ENCODE results near the gene CD44.

CD44 gene

DNA sequence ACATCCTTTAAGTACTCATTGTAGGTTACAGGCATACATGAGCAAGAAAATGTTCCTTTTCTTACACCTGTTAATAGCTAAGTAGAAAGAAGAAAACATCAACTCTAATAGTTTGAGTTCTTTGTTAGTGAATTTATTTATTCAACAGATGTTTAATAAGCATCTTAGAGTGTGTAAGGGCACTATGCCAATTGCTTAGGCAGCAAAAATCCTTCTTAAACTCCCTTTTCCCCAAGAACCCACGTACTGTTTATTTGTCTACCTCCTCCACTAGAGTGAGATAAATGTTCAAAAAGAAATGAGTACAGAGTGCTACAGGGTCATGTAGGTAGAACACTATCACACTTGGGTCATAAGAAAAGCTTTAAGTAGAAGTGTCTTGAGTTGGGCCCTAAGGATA is 131.4 kb downstream of the CD44 start:
- DNase-seq, result no peak

DNA sequence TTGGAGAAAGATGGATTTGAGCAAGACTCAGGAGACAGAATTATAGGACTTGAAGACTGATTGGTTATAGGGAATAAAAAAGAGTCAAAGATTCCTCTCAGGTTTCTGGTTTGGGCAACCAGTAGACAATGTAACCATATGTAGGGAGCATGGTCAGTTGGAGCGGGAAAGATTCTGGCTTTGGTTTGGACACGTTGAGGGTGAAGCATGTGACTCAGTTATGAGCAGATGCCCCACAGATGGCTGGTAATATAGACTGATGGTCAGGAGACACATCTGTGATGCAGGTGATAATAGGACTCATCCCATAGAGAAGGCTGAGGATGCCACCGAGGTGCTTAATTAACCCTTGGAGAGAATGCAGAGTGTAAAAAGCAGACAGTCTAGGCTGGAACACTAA is 132.1 kb downstream of the CD44 start:
- no peak for DNase-seq

DNA sequence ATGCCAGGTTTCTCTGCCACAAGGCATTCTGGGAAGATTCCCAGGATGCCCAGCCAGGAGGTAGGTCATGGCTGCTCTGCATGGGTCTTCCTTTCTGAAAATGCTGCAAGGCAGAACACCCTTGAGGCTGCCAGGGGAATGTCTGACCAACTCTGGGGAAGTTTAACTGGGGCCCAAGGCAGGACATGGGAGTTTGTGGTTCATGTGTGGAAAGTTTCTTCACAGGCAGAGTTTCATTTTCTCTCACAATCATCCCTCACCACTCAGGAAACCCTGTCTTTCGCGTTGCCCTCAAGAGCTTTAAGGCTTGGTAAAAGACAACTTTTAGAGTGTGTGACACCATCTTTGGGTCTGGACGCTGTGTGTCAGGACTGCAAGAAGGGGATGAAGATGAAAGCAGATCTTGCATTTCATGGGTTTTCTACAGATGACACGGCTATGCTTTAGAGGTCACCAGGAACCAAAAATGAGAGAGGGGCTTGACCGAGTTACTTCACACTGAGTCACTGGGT is 133.5 kb downstream of the CD44 start:
- peak in 1 of 2 experiments; percentile 9 for DNase-seq

DNA sequence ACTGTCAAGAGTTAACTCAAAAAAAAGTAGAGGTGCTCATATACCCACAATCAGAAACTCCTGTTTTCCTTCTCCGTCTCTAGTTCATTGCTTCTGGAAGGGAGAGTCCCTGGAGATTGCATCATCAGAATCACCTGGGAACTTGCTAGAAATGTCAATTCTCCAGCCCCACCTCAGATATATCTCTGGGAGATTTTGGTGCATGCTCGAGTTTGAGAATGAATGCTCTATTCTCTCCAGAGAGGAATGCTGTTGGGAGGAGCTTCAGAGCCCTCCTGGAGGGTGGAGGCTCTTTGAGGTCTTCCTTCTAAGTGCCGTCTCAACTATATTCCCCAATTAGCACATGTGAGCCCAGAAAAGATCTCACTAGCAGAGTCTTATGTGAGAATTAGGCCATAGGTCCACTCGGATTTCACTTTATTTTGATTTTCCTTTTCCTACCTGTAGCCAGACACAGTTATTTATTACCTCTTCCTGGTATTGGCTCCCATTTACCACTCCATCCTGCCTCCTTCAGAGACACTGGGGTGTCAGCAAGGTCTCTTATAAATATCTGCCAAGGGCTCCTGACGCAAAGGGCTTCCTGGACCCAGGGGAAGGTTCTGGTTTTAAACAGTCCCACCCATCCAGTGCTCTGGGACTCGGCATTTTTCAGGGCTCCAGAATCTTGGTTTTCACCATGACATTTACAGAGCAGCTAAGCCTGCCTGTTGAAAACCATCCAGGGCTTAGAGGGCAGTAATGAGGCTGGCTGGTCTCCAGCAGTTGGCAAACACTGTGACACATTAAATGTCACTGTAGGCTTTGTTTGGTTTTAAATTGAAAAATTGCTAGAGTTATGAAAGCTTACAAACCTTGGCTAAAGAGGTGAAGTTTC is 136.2 kb downstream of the CD44 start:
- no peak for DNase-seq

DNA sequence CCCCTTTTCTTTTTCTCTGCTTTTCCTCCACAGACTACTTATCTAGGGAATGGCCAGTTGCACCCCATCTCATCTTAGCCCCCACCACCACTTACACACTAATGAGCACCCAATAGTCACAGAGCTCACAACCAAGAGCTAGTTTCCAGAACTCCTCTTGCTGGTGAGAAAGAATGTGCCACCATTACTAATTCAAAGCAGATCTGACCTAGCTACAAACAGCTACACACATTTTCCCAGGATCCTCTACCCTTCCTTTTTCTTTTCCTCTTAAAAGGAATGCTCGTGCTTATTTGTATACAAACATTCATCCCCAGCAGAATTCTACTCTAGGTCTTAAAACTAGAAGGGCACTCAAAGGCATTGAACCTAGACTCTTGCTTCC is 136.8 kb downstream of the CD44 start:
- no peak for DNase-seq

DNA sequence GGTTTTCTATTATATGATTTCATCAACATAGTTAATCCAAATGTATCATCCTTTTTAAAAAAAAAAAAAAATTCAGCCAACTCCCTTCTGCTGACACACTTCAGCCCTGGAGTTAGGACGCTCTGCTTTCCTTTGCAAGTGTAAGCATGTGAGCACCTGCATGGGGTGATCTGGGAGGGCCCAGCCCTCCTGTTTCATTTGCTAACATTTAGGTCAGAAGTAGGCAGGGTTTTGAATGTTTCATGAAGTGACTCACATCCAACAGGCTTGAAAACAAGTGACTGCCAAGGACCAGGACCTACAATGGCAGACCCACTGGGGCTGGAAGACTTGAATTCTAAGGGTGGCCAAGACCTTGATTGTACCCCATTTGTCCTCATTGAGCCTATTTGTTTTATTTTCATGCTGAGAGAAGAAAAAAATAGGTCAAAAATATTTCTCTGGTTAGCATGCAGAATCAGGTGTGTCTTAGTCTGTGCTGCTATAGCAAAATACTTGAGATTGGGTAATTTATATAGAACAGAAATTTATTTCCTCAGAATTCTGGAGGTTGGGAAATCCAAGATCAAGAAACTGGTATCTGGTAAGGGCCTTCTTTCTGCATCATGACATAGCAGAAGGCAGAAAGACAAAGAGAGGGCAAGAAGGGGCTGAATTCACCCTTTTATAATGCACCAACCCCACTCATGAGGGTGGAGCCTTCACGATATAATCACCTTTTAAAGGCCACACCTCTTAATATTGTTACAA is 137.6 kb downstream of the CD44 start:
- no peak for DNase-seq

DNA sequence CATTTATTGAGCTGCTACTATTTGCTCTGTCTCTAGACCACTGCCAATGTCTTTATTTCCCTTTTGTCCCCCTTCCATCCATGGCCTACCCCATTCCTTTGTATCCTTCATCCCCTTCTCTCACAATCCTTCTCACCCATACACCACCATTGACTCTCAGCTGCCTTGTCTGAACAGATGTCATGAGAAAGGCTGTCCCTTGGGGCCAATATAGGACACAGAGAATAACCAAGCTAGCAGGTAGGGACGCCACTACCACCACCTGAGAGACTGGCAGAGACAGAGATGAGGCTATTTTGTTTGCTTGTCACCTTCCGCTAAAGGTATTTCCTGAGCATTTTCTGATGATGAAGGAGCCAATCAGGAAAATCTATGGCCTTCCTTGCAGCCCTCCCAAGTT is 138.9 kb downstream of the CD44 start:
- no peak for DNase-seq

DNA sequence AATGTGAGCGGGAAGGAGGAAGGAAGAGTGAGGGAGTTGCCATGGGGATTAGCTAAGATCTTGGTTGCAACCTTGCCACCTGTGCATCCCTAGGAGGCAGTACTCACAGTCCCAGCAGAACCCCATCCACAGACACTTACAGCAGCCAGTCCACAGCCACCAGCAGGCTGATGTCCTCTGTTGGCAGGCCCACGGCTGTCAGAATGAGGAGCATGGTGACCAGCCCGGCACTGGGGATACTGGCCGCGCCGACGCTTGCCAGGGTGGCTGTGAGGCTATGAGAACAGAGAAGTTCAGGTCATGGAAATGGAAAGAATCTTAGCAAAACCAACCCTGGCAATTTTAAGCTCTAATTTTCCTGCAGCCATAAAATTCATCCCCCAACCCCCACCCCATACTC is 141.8 kb downstream of the CD44 start:
- no peak for DNase-seq

DNA sequence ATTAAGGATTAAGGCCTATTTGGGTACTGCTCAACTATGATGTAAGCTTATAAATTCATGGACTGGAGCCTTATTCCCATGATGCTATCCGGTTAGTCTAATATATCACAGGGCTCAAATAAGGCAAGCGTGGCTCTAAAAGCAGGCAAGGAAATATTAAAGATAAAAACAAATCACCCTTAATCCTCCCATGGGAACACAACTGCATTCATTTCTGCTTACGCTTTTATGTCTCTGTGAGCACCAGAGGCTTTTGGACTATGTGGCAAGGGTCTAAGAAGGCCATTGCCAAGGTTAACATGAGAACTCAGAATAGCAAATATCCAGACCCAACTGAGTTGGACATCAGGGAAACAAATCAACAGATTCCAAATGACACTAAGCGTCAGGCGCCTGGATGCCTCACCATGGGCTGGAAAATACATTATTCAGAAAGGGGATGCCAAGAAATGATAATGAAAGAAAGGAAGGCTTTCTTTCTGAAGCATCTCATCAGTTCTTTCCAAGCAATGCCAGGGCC is 142.3 kb downstream of the CD44 start:
- DNase-seq, result no peak
